Fibroblast of the aortic adventitia (primary cell): ENCODE measurements around the gene KDM4F. TPM values are rescaled to one million over a fixed set of nuclear protein-coding genes. Genes with fewer than 3 reads are reported as not detected.
A peak's percentile ranks its signal among the peaks of the same experiment; 100 is the strongest.

Experiments
- DNase-seq: peaks from one replicate; pipeline ENCODE4 v3.0.0-alpha.2; 2010; ENCODE audit warnings: low read depth
- H3K4me3 ChIP-seq: 2 replicates; pipeline ENCODE4 v1.5.1; 2011; ENCODE audit warnings: low read depth, mild to moderate bottlenecking, control low read depth, low read length, moderate library complexity
- CTCF ChIP-seq: IDR thresholded peaks from 2 replicates; pipeline ENCODE4 v1.5.1; 2011; ENCODE audit warnings: mild to moderate bottlenecking, low read length, control low read depth, inconsistent platforms; ENCODE audit not compliant: insufficient read depth
- total RNA-seq: library from RNA; depleted of rRNA; stranded (reverse); fragments of >200 nt; gene quantifications from 2 replicates; pipeline ENCODE4 v1.2.3, GENCODE V29; 2012; ENCODE audit warnings: low replicate concordance

Gene KDM4F
- total RNA-seq, 1 donor: not detected

- no peak for DNase-seq
- H3K4me3 ChIP-seq: no peak overlapping the region
- TF ChIP-seq CTCF: no peak
Measured at GRCh38 chr11:95072948-95073347, 23.7 kb downstream of the KDM4F start.

- TF ChIP-seq CTCF: no peak
- no peak for DNase-seq
- H3K4me3 ChIP-seq: no peak overlapping the region
Measured at GRCh38 chr11:95074792-95075563, 25.8 kb downstream of the KDM4F start.

GRCh38 chr11:95076416-95076815, 27.2 kb downstream of the KDM4F start:
- TF ChIP-seq CTCF: no peak
- no peak overlapping the region for H3K4me3 ChIP-seq
- peak; percentile 87 for DNase-seq

GRCh38 chr11:95076981-95077380, 27.8 kb downstream of the KDM4F start:
- H3K4me3 ChIP-seq: no peak overlapping the region
- no peak for DNase-seq
- no peak for TF ChIP-seq CTCF

- TF ChIP-seq CTCF: no peak
- no peak for DNase-seq
- H3K4me3 ChIP-seq: no peak overlapping the region
Measured at GRCh38 chr11:95078526-95078925, 29.3 kb downstream of the KDM4F start.

GRCh38 chr11:95081010-95081409, 31.8 kb downstream of the KDM4F start:
- TF ChIP-seq CTCF: no peak
- no peak for DNase-seq
- no peak overlapping the region for H3K4me3 ChIP-seq

GRCh38 chr11:95081412-95081811, 32.2 kb downstream of the KDM4F start:
- no peak for DNase-seq
- TF ChIP-seq CTCF: no peak
- no peak overlapping the region for H3K4me3 ChIP-seq
